HG03457 (cell line): ENCODE results near the gene GMPR.

Experiments
- ATAC-seq: cut with Tn5 transposase; IDR thresholded peaks from one replicate; pipeline ENCODE4 v1.9.1; 2021; ENCODE audit warnings: moderate number of reproducible peaks; ENCODE audit not compliant: unreplicated experiment

Gene GMPR

DNA sequence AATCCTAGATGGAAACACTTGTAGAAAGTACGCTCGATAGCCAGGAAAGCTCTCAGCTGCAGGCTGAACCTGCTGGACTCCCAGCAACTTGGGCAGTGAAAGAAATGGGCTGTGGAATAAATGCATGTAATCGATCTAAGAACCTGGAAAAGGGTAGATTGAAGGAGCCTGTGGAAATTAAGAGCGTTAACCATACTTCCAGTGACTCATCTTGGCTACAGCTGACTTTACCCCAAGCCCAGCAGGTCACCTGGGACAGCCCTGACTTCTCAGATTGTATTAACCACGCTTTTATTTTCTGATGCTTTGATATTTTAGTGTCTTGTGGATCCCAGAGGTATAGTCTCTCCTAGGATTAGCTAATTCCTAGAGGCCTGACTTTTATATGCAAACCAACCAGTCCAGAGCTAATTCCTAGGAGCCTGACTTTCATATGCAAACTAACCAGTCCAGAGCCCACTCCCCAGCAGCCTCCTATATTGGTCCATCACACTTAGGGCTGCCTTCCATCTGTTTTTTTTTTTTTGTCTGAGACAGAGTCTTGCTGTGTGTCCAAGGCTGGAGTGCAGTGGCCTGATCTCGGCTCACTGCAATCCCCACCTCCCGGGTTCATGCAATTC lies 86.3 kb downstream of the GMPR start:
- ATAC-seq = no peak

DNA sequence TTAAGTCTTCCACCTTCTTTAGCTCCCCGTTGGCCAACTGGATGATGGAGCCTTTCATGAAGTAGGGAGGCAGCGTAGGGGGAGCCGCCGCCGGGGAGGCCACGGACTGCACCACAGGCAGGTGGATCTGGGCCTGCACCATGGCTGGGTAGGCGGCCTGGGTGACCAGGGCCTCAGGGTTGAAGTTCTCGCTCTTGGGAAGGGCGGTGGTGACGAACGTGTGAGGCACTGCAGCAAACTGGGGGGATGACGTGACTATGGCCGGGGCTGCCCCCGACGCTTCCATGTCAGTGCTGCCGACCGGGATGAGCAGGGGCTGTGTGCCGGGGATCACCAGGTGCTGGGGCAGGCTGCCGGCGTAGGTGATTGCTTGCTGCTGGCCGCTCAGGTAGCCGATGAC lies 88.1 kb downstream of the GMPR start:
- no peak for ATAC-seq

DNA sequence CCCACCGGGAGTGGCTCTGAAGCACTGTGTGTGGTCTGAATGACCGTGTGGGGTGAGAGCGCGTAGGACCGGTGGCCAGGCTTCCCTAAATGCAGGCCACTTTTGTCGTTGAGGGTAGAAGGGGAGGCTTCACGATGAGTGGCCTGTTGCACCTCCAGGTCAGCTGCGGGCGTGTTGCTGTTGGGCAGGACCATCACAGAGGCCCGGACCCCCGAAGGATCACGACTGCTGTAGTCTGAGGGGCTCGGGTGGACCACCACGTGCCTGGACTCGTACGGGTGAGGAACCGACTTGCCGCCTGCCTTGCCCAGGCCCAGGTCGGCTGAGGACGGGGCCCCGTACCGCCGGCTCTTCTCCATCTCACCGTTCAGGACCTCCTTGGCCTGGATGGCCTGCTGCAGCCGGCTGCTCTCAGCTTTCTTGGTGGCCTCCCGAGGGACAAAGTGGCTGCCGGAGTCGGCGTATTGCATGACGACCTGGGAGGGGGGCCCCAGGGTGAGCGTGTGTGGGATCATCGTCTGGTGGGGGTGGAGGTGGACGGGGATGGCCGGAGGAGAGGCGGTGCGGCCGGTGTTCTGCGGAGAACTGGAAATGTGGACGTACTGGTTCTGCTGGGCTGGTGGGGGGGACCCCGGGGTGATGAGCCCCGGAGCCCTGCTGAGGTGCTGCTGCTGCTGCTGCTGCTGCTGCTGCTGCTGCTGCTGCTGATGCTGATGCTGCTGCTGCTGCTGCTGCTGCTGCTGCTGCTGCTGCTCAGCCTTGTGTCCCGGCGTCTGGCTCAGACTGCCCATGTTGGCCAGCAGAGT lies 88.8 kb downstream of the GMPR start:
- ATAC-seq = no peak

DNA sequence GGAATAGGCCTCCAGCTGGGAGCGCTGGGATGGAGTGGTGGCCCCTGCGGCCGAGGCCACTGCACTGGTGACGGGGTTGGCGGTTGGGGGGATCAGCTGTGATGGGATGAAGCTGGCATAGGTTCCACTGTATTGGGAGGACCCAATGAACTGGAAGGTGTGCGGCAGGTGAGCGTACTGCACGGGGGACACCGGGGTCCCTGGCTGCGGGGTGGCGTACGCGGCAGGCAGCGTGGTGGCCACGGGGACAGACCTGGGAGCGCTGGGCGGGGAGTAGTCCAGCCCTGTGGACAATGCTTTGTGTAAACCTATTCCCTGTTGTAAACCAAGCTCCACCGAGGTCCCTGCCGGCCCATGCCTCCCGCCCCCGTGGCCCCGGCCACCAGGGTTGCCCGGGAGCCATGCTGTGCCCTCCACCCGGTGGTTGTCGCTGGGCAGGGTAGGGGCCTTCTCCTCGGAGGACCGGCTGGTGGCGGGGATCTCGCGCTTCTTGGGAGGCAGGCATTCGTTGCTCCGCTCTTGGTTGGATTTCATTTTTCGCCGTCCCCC lies 89.5 kb downstream of the GMPR start:
- ATAC-seq = no peak

DNA sequence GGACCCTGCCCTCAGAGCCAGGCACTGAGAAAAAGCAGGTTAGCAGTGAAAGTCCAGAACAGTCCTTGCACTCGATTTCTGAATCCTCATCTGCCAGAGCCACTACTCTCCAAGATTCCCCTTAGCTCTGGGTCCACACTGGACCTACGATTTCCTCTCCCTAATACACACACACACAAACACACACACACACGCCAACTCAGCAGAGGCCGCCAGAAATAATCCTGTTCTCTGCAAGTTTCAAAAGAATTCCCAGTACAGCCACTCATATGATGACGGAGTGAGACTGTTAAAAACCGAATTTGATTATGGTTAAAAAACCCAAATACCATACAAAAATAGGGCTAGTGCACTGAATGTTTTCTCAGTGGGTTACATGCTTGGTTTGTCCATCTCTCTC lies 90.8 kb downstream of the GMPR start:
- no peak for ATAC-seq

DNA sequence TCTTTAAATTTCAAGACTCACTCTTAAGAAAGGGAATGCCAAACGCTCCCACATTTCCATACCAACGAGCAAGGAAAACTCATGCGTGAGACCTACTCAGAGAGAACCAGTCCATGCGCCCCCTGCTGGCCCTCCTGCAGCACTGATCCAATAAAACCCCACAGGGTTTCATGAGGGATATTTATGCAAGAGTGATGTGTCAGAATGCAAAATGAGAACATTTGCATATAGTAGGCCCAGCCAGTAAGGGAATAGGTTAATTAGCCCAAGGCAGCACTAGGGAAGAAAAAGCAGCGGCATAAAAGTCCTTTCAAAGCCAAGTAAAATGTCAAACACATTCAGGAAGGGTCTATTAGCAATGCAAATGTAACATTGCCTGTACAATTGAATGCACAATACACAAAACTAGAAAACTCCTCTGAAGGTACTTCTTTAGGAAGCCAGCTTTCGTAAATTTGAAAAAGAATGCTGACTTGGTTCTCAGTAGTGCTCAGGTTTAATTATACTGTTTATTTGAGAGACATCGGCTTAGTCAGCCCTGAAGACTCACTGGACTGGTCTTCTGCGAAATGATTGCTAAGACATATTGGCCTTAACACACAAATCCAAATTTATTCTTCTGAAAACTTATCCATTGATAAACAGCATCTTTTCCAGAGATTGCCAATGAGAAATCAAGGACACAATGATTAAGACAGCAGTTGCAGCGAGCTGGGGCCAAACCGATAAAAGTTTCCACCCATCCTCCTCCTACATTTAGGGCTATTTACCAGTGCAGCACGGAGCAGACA lies 93.2 kb downstream of the GMPR start:
- no peak for ATAC-seq

DNA sequence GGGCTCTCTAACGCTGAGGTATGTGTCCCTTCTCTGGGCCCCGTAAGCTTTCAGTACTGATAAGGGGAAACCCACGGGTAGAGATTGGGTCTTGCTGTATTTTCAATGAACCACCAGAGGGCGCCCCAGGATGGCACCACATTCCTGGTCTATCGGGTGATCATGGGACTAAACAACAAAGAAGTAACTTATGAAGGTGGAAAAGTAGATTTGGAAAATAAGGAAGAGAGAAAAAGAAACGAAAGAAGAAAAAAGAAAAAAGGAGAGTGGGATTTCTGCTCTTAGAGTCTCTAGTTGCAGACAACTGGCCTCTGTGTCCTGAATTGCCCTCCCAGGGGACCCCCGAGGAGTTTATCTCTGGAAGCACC lies 93.8 kb downstream of the GMPR start:
- peak; percentile 85 for ATAC-seq

DNA sequence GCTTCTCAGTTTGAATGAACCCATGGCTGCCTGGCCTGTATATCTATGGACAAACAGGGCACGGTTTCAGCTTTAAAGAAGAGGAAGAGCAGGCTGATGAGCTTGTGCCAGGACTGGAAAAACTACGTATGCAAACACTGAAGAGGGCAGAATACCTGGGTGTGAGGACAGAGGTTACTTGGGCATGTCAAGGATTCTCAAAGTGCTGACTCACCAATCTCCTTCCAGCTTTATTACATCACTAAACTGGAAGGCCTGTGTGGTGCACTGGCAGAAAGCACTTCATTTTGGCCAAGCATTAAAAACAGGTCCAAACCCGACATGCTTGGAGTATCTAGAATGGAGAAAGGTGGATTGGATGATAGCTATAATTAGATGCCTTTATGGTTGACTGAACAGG lies 95.2 kb downstream of the GMPR start:
- no peak for ATAC-seq

DNA sequence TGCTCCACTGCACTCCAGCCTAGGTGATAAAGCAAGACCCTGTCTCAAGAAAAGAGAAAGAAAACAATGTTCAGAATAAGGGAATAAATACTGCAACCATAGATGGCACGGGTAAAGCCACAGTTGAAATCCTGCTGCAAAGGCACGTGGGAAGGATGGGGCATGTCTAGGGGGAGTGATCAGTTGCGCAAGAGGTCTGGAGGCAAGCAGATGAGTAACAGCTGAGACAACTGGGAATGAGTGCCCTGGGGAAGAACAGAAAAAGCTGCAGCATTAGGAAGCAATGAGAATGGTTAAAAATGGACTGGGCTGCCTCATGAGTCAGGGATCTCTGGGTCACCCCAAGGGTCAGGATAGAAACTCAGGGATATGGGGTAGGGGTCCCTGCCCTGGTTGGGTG lies 96.3 kb downstream of the GMPR start:
- ATAC-seq = no peak

DNA sequence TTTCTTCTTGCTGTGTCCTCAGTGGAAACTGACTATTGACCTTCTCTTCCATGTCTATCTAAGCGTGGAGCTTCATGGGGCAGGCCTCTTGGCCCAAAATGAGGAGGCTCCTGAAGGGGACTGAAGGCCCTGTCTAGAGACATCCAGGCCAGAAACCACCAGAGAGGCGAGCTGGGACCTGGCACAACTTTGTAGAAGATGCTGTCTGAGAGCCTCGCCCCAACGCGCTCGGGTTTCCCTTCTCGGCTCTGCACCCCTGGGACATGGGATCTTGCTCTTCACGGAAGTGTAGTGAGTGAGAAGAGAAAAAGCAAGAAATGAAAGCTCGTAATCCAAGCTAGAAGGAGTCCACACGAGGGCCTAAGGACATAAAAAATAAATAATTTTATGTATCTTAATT lies 96.8 kb downstream of the GMPR start:
- ATAC-seq = no peak

DNA sequence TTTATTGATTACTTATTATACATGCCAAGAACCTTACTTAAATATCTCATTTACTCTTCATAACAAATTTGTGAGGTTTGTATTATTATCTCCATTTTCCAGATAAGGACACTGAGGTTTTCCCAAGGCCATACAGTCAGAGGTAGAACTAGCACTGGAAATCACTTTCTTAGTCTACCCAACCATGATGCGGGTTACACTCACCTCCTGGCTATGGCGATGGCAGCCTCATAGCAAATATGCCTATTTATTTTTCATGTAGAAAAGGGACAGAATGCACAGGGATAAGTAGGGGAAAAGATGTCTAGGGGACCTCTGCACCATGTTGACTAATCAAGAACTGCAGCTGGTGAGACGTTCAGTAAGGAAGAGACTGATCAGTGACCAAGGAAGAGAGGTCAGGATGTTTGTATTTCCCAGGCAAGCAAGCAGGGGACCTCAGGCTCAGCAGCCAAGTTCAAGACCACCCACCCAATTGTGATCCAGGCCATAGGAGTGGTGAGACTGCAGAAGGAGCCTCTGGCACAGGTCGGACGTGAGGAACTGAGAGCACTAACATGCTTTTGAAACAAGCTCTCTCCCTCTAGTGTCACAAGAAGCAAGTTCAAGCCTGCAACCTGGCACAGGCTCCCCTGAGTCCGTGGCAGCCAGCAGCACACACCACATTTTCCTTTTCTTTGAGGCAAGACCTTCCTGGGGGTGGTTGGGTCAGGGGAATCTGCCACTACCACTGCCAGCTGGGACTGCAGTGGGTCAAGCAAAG lies 97.8 kb downstream of the GMPR start:
- no peak for ATAC-seq

DNA sequence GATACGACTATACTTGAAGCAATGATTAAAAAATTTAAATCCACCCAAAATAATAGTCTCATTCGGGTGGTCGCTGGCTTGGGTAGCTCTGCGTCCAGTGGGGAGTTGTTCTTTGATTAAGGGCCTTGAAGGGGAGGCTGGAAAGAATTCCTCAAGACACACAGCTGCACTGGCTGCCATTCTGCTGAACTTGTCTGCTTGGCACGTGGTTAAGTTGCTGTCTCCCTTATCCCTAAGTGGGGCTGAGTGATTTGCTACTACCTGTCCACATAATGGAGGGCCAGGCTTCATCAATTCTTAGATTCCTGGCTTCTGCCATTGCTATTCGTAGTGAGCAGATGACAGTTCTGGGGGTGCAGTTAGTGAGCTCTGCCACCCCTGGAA lies 98.5 kb downstream of the GMPR start:
- no peak for ATAC-seq

DNA sequence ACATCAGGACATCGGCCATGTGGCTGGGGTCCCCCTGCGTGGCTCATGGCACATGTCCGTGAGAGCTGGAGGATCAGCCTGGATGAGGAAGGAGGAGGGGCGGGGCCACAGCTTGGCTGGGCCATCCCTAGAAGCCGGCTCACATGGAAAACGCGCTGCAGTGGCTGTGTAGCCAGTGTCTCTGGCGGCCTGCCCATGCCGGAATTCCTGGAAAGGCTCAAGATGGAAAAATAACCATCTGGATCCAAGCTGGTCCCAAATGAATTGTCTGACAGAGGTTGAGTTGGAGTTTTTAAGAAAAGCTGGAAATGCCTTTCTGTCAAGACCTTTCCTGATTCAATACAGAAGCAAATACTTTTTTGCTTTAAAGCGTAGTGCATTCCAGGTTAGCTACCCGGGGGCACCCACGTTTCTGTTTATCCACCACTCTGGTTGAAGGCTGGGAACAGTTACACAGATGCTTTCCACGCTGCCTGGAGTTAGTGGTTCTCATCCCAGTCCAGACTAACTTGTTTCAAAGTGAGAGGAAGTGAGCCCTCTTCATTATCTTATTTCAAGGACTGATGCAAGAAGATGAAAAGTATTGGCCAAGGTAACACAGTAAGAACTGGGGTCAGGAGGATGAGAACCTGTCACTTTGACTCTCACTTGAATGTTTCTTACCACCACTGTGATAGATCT lies 99.0 kb downstream of the GMPR start:
- ATAC-seq = no peak

DNA sequence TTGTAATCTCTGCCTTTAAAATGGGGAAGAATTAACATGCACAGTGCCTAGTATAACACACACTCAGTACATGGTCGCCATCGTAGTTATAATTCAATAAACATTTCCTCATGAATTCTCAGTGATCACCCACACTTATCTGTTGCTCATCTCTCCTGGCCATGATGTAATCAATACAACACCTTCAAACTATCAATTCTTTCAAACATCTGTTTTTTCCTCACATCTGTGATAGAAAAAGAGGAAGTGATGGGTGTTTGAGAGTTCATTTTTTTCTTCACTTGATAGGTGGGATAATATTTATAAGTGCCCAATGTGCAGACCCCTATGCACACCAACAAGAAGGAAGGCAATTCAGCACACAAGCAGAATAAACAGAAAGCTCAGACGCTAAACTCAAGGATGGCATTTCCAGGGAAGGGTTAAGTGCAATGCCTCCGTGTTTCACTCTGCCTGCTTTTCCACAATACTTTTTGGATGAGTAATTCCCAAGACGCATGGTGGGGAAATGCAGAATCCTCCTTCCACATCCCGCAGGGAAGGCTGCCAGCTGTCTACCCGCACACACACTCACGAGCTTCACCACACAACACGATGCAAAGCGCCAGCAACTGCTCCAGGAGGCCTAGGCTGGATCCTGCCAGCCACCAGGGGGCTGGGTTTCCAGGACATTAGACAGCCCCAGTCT lies 100.3 kb downstream of the GMPR start:
- no peak for ATAC-seq

DNA sequence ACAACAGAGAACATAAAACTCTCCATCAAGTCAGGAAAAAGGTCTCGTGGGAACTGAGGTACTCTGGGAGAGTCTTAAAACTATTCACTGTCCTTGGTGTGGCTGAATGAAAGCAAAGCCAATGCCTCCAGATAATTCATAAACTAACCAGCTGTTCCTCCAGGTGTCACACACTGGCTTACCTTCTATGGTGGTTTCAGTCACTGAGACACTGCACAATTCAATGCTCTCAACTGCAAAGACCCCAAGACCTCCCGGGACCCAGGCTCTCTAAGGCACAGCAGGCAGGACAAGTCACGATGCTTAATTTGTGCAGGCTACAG lies 100.8 kb downstream of the GMPR start:
- no peak for ATAC-seq

DNA sequence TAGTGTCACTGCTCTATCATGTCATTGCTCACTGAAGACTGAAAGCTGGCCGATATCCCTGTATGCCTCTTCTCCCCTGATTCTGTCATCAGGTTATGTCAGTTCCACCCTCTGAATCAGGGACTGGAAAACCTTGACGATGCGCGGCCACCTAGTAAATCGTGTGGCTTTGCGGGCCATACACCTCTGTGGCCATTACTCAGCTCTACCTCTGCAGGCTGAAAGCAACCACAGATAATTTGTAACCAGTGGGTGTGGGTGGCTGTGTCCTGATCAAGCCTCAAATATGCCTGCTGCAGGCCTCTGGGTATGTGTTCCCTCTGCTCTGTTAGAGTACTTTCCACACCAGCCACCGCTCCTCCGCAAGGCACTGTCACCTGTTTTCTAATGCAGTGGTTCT lies 105.2 kb downstream of the GMPR start:
- no peak for ATAC-seq

DNA sequence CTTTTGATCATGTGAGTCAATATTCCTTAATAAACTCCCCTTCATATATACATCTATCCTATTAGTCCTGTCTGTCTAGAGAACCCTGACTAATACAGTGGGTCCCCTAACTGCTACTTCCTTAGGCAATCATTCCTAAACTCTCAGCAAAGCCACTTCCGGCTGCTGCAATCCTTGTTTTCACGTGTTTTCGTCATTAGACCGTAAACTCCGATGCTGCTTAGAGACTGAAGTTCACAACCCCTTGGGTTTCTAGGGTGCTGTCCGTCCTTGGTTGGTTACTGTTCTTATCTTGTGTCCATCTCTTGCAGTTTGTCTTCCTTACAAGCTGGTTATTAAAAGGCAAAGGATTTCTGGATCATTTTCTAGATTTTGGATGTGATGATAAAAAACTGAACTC lies 106.4 kb downstream of the GMPR start:
- no peak for ATAC-seq
